Measurements from ENCODE around the gene TSHR. TPM values are rescaled to one million over a fixed set of nuclear protein-coding genes. Genes with fewer than 3 reads are reported as not detected.

The TSHR gene
- total RNA-seq, 1 donor from 2014 or later: not detected

DNA sequence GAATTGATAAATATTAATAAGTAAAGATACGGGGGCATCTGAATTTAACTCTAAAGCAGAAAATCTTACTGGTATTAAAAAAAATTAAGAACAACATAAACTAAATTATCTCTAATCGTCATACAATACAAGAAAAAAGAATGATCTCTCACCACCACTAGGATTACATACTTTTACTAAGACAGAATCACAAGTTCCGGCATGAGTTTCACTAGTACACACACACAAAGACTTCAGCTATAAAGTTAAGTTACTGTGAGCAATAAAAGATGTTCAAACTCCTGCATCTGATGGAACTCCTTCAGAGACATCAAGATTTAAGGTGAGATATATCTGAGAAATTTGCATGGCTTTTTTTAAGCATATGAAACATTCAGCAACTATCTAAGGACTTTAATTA lies 35.8 kb upstream of the TSHR start:
- DNase-seq (ENCODE audit: low read depth): no peak
- Histone ChIP-seq H3K4me2 (ENCODE audit: low read length) (no peak overlapping the region), H3K9ac (ENCODE audit: low read length) (no peak overlapping the region), H3K27me3 (ENCODE audit: insufficient read depth, low read length) (no peaks in the 10 kb centered on the region), H3K4me3 (ENCODE audit: insufficient read depth, low read depth, low read length) (no peak overlapping the region), H3K27ac (ENCODE audit: low read depth, low read length) (no peak overlapping the region), H3K4me1 (ENCODE audit: insufficient read depth, low read length) (no peaks in the 10 kb centered on the region), H3K36me3 (ENCODE audit: insufficient read depth, low read length) (no peaks in the 10 kb centered on the region), H4K20me1 (ENCODE audit: insufficient read depth, low read length) (no peaks in the 10 kb centered on the region), H3K79me2 (ENCODE audit: insufficient read depth, low read length) (no peaks in the 10 kb centered on the region), H3K9me3 (ENCODE audit: insufficient read depth, low read depth, low read length) (no peaks in the 10 kb centered on the region), H2AFZ (ENCODE audit: low read depth, low read length) (no peak overlapping the region)
- no peak overlapping the region for H3K4me3 Mint-ChIP-seq (ENCODE audit: unreplicated experiment)
- no peaks in the 10 kb centered on the region for H3K4me1 Mint-ChIP-seq (ENCODE audit: low read depth, unreplicated experiment)
- H3K36me3 Mint-ChIP-seq (ENCODE audit: low read depth, unreplicated experiment): no peaks in the 10 kb centered on the region
- TF ChIP-seq, protein P1, sequence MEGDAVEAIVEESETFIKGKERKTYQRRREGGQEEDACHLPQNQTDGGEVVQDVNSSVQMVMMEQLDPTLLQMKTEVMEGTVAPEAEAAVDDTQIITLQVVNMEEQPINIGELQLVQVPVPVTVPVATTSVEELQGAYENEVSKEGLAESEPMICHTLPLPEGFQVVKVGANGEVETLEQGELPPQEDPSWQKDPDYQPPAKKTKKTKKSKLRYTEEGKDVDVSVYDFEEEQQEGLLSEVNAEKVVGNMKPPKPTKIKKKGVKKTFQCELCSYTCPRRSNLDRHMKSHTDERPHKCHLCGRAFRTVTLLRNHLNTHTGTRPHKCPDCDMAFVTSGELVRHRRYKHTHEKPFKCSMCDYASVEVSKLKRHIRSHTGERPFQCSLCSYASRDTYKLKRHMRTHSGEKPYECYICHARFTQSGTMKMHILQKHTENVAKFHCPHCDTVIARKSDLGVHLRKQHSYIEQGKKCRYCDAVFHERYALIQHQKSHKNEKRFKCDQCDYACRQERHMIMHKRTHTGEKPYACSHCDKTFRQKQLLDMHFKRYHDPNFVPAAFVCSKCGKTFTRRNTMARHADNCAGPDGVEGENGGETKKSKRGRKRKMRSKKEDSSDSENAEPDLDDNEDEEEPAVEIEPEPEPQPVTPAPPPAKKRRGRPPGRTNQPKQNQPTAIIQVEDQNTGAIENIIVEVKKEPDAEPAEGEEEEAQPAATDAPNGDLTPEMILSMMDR (IDR thresholded peaks at IDR 0.05; ENCODE audit: insufficient read depth, low read depth, low read length): no peak
- no peak for TF ChIP-seq EZH2 (IDR thresholded peaks at IDR 0.05; ENCODE audit: insufficient read depth, low read length)
- FAIRE-seq: no peak
- no peaks in the 10 kb centered on the region for H3K27me3 Mint-ChIP-seq (ENCODE audit: low read depth, unreplicated experiment)
- no peaks in the 10 kb centered on the region for H3K9me3 Mint-ChIP-seq (ENCODE audit: unreplicated experiment)
- H3K27ac Mint-ChIP-seq (ENCODE audit: unreplicated experiment): no peak overlapping the region

DNA sequence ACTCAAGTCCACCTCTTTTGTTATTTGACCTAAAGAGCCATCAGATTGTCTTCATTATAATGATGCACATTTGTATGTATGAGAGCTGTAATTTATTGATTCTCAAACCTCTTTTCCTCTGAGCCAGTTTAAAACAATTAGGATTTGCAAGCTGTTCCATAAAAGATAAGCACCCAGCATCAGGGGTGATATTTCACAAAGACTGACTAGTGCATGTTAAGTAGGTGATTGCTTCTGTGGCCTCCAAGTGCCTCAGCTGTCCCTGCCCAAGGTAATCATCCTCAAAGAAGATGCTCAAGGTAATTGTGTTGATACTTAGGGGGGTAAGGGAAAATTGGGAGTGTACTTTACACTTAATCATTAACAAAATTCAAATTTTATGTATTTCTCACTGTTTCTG lies 32.1 kb upstream of the TSHR start:
- Histone ChIP-seq H3K27ac (ENCODE audit: low read depth, low read length) (no peak overlapping the region), H2AFZ (ENCODE audit: low read depth, low read length) (no peak overlapping the region), H3K9me3 (ENCODE audit: insufficient read depth, low read depth, low read length) (no peaks in the 10 kb centered on the region), H3K27me3 (ENCODE audit: insufficient read depth, low read length) (no peaks in the 10 kb centered on the region), H3K4me1 (ENCODE audit: insufficient read depth, low read length) (peaks cover 5% of the 10 kb centered on the region), H3K4me3 (ENCODE audit: insufficient read depth, low read depth, low read length) (no peak overlapping the region), H3K79me2 (ENCODE audit: insufficient read depth, low read length) (peaks cover 15% of the 10 kb centered on the region), H3K9ac (ENCODE audit: low read length) (no peak overlapping the region), H3K36me3 (ENCODE audit: insufficient read depth, low read length) (no peaks in the 10 kb centered on the region), H3K4me2 (ENCODE audit: low read length) (no peak overlapping the region), H4K20me1 (ENCODE audit: insufficient read depth, low read length) (no peaks in the 10 kb centered on the region)
- H3K36me3 Mint-ChIP-seq (ENCODE audit: low read depth, unreplicated experiment): no peaks in the 10 kb centered on the region
- H3K27ac Mint-ChIP-seq (ENCODE audit: unreplicated experiment): no peak overlapping the region
- DNase-seq (ENCODE audit: low read depth) (no peak), FAIRE-seq (no peak)
- no peaks in the 10 kb centered on the region for H3K27me3 Mint-ChIP-seq (ENCODE audit: low read depth, unreplicated experiment)
- no peaks in the 10 kb centered on the region for H3K9me3 Mint-ChIP-seq (ENCODE audit: unreplicated experiment)
- H3K4me3 Mint-ChIP-seq (ENCODE audit: unreplicated experiment): no peak overlapping the region
- H3K4me1 Mint-ChIP-seq (ENCODE audit: low read depth, unreplicated experiment): peaks cover 18% of the 10 kb centered on the region
- TF ChIP-seq, protein P1 (IDR thresholded peaks at IDR 0.05; ENCODE audit: insufficient read depth, low read depth, low read length): no peak
- no peak for TF ChIP-seq EZH2 (IDR thresholded peaks at IDR 0.05; ENCODE audit: insufficient read depth, low read length)

DNA sequence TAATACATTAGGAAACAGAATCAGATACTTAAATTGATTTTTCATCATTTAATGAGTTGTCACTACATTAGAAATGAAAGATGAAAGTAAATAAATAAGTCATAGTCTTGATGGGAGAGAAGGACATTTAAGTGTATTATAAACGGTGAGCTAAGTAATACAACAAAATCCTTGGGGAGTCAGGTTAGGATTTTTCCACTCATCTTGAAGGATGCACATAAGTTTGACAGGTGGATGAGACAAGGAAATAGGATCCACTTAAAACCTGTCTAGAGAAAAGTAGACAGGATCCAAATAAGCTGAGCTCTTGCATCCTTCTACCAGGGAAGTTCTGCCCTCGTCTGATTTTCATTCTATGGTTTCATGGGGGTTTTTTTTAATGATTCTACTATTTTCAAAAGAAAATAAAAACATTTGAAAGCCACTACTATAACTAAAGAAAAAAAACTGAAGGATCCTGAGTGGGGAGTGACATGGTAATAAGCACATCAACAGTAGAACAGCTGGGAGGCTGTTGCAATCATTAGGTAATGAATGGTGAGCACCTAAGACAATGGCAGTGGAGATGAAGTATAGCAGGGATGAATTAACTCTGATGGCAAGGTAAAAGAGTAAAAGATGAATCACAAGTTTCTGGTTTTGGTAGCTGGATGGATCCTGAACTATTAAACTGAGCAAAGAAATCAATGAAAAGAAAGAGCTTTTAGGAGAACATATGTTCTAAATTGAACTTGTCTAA lies 30.9 kb upstream of the TSHR start:
- DNase-seq (ENCODE audit: low read depth): no peak
- H3K36me3 ChIP-seq (ENCODE audit: insufficient read depth, low read length): no peaks in the 10 kb centered on the region
- Mint-ChIP-seq H3K9me3 (ENCODE audit: unreplicated experiment) (no peaks in the 10 kb centered on the region), H3K4me1 (ENCODE audit: low read depth, unreplicated experiment) (peaks cover 18% of the 10 kb centered on the region), H3K4me3 (ENCODE audit: unreplicated experiment) (no peak overlapping the region), H3K27me3 (ENCODE audit: low read depth, unreplicated experiment) (no peaks in the 10 kb centered on the region), H3K36me3 (ENCODE audit: low read depth, unreplicated experiment) (no peaks in the 10 kb centered on the region), H3K27ac (ENCODE audit: unreplicated experiment) (no peak overlapping the region)
- no peak overlapping the region for H3K4me2 ChIP-seq (ENCODE audit: low read length)
- H3K79me2 ChIP-seq (ENCODE audit: insufficient read depth, low read length): peaks cover 20% of the 10 kb centered on the region
- no peak overlapping the region for H2AFZ ChIP-seq (ENCODE audit: low read depth, low read length)
- peaks cover 5% of the 10 kb centered on the region for H3K4me1 ChIP-seq (ENCODE audit: insufficient read depth, low read length)
- H4K20me1 ChIP-seq (ENCODE audit: insufficient read depth, low read length): no peaks in the 10 kb centered on the region
- no peaks in the 10 kb centered on the region for H3K27me3 ChIP-seq (ENCODE audit: insufficient read depth, low read length)
- H3K9ac ChIP-seq (ENCODE audit: low read length): no peak overlapping the region
- H3K9me3 ChIP-seq (ENCODE audit: insufficient read depth, low read depth, low read length): no peaks in the 10 kb centered on the region
- FAIRE-seq: no peak
- H3K27ac ChIP-seq (ENCODE audit: low read depth, low read length): no peak overlapping the region
- H3K4me3 ChIP-seq (ENCODE audit: insufficient read depth, low read depth, low read length): no peak overlapping the region
- TF ChIP-seq, protein P1 (IDR thresholded peaks at IDR 0.05; ENCODE audit: insufficient read depth, low read depth, low read length): no peak
- TF ChIP-seq EZH2 (IDR thresholded peaks at IDR 0.05; ENCODE audit: insufficient read depth, low read length): no peak

All from astrocyte (in vitro differentiated cells and primary cell).